ENCODE results near the gene PBXIP1. TPM values are rescaled to one million over a fixed set of nuclear protein-coding genes. Genes with fewer than 3 reads are reported as not detected.
"Not testable (repeated sequence)": the region's sequence is repeated elsewhere in the genome, so short reads cannot be mapped to it uniquely, and the experiment has no call there.

The PBXIP1 gene
- total and polyA plus RNA-seq, 10 of the 15 experiments (the other 5 are each of a cell fraction or from before 2014, with no cell fraction given): 0.63 to 25.6 (median 15.4) TPM

DNA sequence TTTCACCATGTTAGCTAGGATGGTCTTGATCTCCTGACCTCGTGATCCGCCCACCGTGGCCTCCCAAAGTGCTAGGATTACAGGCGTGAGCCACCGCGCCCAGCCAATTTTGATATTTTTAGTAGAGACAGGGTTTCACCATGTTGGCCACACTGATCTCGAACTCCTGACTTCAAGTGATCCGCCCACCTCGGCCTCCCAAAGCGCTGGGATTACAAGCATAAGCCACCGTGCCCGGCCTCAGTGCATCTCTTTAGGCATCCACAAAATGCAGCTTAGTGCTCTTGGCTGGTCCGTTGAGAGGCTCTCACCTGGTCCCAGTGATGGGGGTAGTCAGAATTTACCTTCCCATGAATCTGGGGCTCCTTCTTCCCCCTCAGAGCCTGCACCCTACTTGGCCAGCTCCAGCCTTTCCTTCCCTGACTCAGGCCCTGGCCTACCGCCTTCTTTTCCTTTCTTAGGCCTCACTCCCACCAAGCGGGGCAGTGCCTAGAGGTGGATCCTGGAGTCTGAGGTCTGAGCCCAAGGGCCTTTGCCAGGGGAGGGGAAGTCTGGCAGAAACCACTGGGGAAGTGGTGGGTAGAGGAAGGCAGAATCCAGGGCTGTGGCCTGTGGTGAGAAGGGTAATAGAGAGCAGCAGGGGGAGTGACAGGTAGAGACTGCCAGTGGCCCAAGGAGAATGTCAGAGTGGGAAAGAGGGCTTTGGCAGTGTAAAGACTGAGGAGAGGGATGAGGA is 41.2 kb upstream of the PBXIP1 start (continued):
- TF ChIP-seq PAX8 (IDR thresholded peaks at IDR 0.05) (no peak), ZNF274 (IDR thresholded peaks at IDR 0.05; ENCODE audit: insufficient read depth, insufficient read length) (no peak)

- H3K4me3 ChIP-seq; H3K9me3 ChIP-seq (replicated peaks; ENCODE audit: control insufficient read depth, insufficient read depth, low read length); H3K4me2 ChIP-seq (ENCODE audit: control insufficient read depth, insufficient read depth); H3K27ac ChIP-seq (ENCODE audit: control insufficient read depth, insufficient read depth); DNase-seq (ENCODE audit: low read depth, low spot score); ATAC-seq; H4K20me1 ChIP-seq (ENCODE audit: control insufficient read depth, insufficient read depth); BruUV-seq (replicated peaks); H3K9ac ChIP-seq (ENCODE audit: control insufficient read depth, insufficient read depth, low read length); H2AFZ ChIP-seq (ENCODE audit: control insufficient read depth, low read depth, low read length); H3K36me3 ChIP-seq (ENCODE audit: control insufficient read depth in 2 of 2, insufficient read depth in 2 of 2, low read length in 1 of 2); H3K79me2 ChIP-seq (ENCODE audit: control insufficient read depth, insufficient read depth, low read length); H3K27me3 ChIP-seq (replicated peaks in 1 of 2; ENCODE audit: control insufficient read depth in 2 of 2, insufficient read depth in 2 of 2, low read length in 1 of 2); in situ Hi-C loops (cut with MboI); intact Hi-C loops (cut with micrococcal nuclease; ENCODE audit: unreplicated experiment); FAIRE-seq: not testable (repeated sequence)
- 63% methylated on average over 10 of the region's 13 CpGs for WGBS (ENCODE audit: insufficient coverage, insufficient replicate concordance, low lambda C conversion rate, missing lambda C conversion rate)
- CTCF ChIA-PET: interaction anchor here (0.6 to 11.0 kb wide), 9 partner anchors 17 to 436 kb away, joined by 3 to 226 read pairs (median 3); partner anchors contain the start of genes ADAM15, CKS1B, FLAD1 and PBXIP1
- peaks cover 12% of the 10 kb centered on the region for H3K4me1 ChIP-seq (ENCODE audit: control insufficient read depth, insufficient read depth, low read length)
- RAD21 ChIA-PET (ENCODE audit: unreplicated experiment): interaction anchor here (0.7 to 1.4 kb wide), 2 partner anchors 25 to 26 kb away, joined by 5 to 6 read pairs; partner anchors contain the start of gene SHC1
- POLR2A ChIA-PET: interaction anchor here (0.6 to 3.4 kb wide), 8 partner anchors 12 to 509 kb away, joined by 3 to 13 read pairs (median 6); partner anchors contain the start of genes FLAD1 and PBXIP1
- peak; percentile 46; the same call in 1 of the 2 replicates for TF ChIP-seq ZNF384 (IDR thresholded peaks at IDR 0.05; ENCODE audit: borderline replicate concordance, low read depth, low read length)
- TF ChIP-seq CTCF (IDR thresholded peaks at IDR 0.05 in 2 of 3, conservative IDR thresholded peaks at IDR 0.05 in 1 of 3; ENCODE audit: control insufficient read depth in 2 of 3, extremely low read depth in 1 of 3, insufficient read depth in 1 of 3, low read depth in 3 of 3, low read length in 3 of 3): peak in 1 of 3 experiments; percentile 28; a peak in 3 of 6 replicates
- SMC1A ChIA-PET (ENCODE audit: uncharacterized antibody, unreplicated experiment): interaction anchor here (0.7 to 8.1 kb wide), 9 partner anchors 12 to 1071 kb away, joined by 3 to 69 read pairs (median 4); partner anchors contain the start of genes CKS1B, FLAD1 and PBXIP1
Measured at GRCh38 chr1:154995301-154995983, 39.5 kb upstream of the PBXIP1 start.
